GM19025 (cell line): Measurements from ENCODE around the gene GLIS1.
"Not testable (repeated sequence)": the region's sequence is repeated elsewhere in the genome, so short reads cannot be mapped to it uniquely, and the experiment has no call there.

Source experiments
- ATAC-seq: cut with Tn5 transposase; IDR thresholded peaks from one replicate; pipeline ENCODE4 v1.9.1; 2021; ENCODE audit warnings: mild to moderate bottlenecking, low read depth, moderate library complexity; ENCODE audit not compliant: unreplicated experiment

Gene GLIS1

GRCh38 chr1:53656747-53657530, 82.0 kb downstream of the GLIS1 start:
- ATAC-seq = no peak

- ATAC-seq = no peak
These were observed 82.8 kb downstream of the GLIS1 start for GRCh38 chr1:53655931-53656746.

GRCh38 chr1:53654216-53655210, 84.5 kb downstream of the GLIS1 start:
- ATAC-seq = no peak

GRCh38 chr1:53653631-53654030, 85.3 kb downstream of the GLIS1 start:
- no peak for ATAC-seq

- ATAC-seq = no peak
These were observed 85.8 kb downstream of the GLIS1 start for GRCh38 chr1:53653200-53653575.

GRCh38 chr1:53652441-53653199, 86.3 kb downstream of the GLIS1 start:
- ATAC-seq = no peak

GRCh38 chr1:53651356-53651755, 87.6 kb downstream of the GLIS1 start:
- no peak for ATAC-seq

GRCh38 chr1:53648516-53648915, 90.4 kb downstream of the GLIS1 start:
- ATAC-seq = no peak

- not testable (repeated sequence) for ATAC-seq
These were observed 91.0 kb downstream of the GLIS1 start for GRCh38 chr1:53647915-53648314.

GRCh38 chr1:53646732-53647131, 92.2 kb downstream of the GLIS1 start:
- no peak for ATAC-seq

- ATAC-seq = no peak
These were observed 93.3 kb downstream of the GLIS1 start for GRCh38 chr1:53645690-53646078.

GRCh38 chr1:53644909-53645689, 93.9 kb downstream of the GLIS1 start:
- ATAC-seq = no peak

GRCh38 chr1:53644496-53644895, 94.5 kb downstream of the GLIS1 start:
- no peak for ATAC-seq

GRCh38 chr1:53643881-53644390, 95.0 kb downstream of the GLIS1 start:
- no peak for ATAC-seq

GRCh38 chr1:53643041-53643880, 95.7 kb downstream of the GLIS1 start:
- ATAC-seq = no peak

GRCh38 chr1:53642607-53643006, 96.4 kb downstream of the GLIS1 start:
- no peak for ATAC-seq

- no peak for ATAC-seq
These were observed 96.8 kb downstream of the GLIS1 start for GRCh38 chr1:53642215-53642555.
